Prostate gland (tissue), 2 donors: ENCODE measurements around the gene B3GALT6.

Source experiments
- POLR2A ChIP-seq: fragments of 450-650 bp; IDR thresholded peaks from one replicate; pipeline ENCODE4 v1.6.1; 2016; ENCODE audit warnings: antibody characterized with exemption, mild to moderate bottlenecking
- POLR2AphosphoS5 ChIP-seq: sonication (generic); formaldehyde crosslinking; IDR thresholded peaks from one replicate; pipeline ENCODE4 v1.6.1; 2017; ENCODE audit warnings: antibody characterized with exemption
- TF ChIP-seq, protein P1 (sequence below), 4 experiments: fragments of 200-600 bp in 2 of 4; fragments of 450-650 bp in 2 of 4; sonication (generic) in 2 of 4; IDR thresholded peaks; 1 replicate in 3 of 4; 2 replicates in 1 of 4; pipeline ENCODE4 v1.5.1; 2016 to 2019; ENCODE audit warnings: antibody characterized with exemption in 4 of 4, mild to moderate bottlenecking in 2 of 4, moderate library complexity in 2 of 4

DNA sequence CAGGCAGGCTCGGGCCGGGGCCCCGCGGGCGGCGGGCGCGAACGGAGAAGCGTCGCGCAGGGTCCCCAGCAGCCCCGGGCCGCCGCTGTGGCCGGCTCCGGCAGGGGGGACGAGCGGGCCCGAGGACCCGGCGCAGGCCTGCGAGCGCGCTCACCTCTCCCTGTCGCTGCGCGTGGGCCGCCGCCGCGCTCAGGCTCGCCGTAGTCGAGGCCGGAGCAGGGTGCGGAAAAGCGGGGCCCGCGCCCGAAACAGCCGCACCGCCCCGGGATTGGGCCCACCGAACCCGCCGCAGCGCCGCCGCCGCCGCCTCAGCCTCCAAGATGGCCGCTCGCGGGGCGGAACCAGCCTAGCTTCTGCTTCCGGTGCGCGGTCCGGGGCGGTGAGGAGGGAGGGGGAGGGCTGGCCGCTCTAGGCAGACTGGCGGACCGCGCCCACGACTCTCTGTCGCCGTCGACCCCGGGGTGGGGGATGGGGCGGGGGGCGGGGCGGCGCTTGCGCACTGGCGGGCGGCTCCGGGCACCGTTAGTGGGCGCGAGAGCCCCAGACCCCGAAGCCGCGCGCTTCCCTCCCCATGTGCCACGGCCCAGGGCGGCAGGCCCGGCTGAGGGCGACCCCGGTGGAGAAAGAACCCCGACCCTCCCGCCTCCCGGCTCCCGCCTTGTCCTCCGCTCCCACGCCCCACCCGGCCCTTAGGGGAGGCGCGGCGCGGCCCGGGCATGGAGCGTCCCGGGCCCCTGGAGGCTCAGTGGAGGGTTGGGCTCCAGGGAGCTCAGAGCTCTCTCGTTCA, 41.7 kb downstream of the B3GALT6 start, which contains the start of gene UBE2J2:
- peak; percentile 85 for TF ChIP-seq POLR2AphosphoS5
- peak; percentile 44 for TF ChIP-seq POLR2A
- TF ChIP-seq, protein P1, sequence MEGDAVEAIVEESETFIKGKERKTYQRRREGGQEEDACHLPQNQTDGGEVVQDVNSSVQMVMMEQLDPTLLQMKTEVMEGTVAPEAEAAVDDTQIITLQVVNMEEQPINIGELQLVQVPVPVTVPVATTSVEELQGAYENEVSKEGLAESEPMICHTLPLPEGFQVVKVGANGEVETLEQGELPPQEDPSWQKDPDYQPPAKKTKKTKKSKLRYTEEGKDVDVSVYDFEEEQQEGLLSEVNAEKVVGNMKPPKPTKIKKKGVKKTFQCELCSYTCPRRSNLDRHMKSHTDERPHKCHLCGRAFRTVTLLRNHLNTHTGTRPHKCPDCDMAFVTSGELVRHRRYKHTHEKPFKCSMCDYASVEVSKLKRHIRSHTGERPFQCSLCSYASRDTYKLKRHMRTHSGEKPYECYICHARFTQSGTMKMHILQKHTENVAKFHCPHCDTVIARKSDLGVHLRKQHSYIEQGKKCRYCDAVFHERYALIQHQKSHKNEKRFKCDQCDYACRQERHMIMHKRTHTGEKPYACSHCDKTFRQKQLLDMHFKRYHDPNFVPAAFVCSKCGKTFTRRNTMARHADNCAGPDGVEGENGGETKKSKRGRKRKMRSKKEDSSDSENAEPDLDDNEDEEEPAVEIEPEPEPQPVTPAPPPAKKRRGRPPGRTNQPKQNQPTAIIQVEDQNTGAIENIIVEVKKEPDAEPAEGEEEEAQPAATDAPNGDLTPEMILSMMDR (IDR thresholded peaks at IDR 0.05) = peak in 1 of 4 experiments; percentile 3
